ENCODE measurements around the gene SH3GL3. TPM values are rescaled to one million over a fixed set of nuclear protein-coding genes. Genes with fewer than 3 reads are reported as not detected.

SH3GL3 gene
- total RNA-seq, 6 experiments from 2014 or later, result not detected

DNA sequence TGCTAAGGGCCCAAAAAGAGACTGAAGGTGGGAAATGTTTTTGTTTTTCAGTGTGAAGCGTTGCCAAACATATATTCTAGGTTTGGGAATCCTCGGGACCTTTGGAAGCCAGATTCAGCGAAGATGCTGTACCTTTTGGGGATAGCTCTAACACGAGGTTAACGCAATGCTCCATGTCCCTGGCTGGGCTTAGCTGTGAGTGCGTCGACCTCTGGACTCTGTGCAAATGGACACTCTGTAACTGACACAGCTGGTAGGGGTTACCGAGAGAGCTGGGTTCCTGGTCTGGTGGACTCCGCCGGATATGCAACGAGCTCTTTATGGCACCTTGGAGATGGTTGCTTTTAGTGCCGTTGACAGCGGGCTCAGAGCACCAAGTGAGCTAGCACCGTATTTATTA lies 724 bp upstream of the SH3GL3 start:
- Mint-ChIP-seq H3K4me3 (peak overlapping the region; percentile 89), H3K27me3 (ENCODE audit: insufficient read depth) (peaks cover 10% of the 10 kb centered on the region), H3K4me1 (ENCODE audit: low read depth) (peaks cover 12% of the 10 kb centered on the region), H3K27ac (no peak overlapping the region), H3K36me3 (ENCODE audit: low read depth) (no peaks in the 10 kb centered on the region), H3K9me3 (no peaks in the 10 kb centered on the region)
- no peak for DNase-seq
- TF ChIP-seq, protein P1, sequence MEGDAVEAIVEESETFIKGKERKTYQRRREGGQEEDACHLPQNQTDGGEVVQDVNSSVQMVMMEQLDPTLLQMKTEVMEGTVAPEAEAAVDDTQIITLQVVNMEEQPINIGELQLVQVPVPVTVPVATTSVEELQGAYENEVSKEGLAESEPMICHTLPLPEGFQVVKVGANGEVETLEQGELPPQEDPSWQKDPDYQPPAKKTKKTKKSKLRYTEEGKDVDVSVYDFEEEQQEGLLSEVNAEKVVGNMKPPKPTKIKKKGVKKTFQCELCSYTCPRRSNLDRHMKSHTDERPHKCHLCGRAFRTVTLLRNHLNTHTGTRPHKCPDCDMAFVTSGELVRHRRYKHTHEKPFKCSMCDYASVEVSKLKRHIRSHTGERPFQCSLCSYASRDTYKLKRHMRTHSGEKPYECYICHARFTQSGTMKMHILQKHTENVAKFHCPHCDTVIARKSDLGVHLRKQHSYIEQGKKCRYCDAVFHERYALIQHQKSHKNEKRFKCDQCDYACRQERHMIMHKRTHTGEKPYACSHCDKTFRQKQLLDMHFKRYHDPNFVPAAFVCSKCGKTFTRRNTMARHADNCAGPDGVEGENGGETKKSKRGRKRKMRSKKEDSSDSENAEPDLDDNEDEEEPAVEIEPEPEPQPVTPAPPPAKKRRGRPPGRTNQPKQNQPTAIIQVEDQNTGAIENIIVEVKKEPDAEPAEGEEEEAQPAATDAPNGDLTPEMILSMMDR (IDR thresholded peaks at IDR 0.05), result no peak

DNA sequence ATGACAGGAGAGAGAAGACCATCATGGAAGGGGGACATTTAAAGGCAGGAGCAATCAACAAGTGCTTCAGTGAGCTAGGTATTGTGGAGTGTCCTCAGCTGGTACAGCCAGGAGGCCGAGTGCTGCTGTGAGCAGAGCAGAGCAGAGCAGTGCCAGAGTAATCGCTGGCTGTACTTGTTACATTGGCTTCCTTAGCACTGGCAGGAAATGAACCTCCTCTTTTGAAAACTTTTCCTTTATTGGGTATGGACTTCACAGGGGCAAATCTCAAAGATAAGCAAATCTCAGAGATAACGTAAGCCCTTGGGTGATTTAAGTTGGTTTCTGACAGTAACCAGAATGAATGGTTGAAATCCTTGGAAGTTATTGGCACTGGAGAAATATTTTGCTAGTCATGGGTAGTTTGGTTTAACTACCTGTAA lies 2.1 kb downstream of the SH3GL3 start:
- Mint-ChIP-seq H3K27ac (no peak overlapping the region), H3K4me1 (ENCODE audit: low read depth) (peaks cover 12% of the 10 kb centered on the region), H3K27me3 (ENCODE audit: insufficient read depth) (peaks cover 10% of the 10 kb centered on the region), H3K9me3 (no peaks in the 10 kb centered on the region), H3K4me3 (no peak overlapping the region), H3K36me3 (ENCODE audit: low read depth) (no peaks in the 10 kb centered on the region)
- TF ChIP-seq, protein P1 (IDR thresholded peaks at IDR 0.05), result no peak
- DNase-seq, result no peak

DNA sequence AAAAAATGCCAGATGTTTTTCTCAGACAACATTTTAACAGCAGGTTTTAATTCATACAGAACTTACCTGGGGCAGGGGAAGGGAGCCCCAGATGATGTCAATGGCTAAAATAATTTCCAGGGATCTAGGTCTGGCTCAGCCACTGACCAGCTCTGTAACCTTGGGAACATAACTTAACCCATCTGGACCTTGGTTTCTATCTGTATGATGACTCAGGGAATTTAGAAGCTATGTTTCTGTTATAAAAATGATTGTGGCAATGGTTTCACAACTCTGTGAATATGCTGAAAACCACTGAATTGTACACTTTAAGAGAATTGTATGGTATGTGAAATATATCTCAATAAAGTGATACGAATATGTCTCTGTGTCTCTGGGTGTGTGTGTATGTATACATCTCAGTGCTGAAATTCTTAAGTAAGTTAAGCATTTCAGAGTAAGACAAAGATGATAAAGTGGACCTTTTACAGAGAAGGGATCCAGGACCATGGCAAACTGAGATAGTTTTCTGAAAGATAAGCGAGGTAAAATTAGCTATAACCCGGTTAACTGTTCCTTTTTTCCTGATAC lies 2.9 kb downstream of the SH3GL3 start:
- H3K4me1 Mint-ChIP-seq (ENCODE audit: low read depth), result peaks cover 12% of the 10 kb centered on the region
- DNase-seq, result peak; percentile 7
- no peak overlapping the region for H3K4me3 Mint-ChIP-seq
- no peaks in the 10 kb centered on the region for H3K36me3 Mint-ChIP-seq (ENCODE audit: low read depth)
- no peaks in the 10 kb centered on the region for H3K9me3 Mint-ChIP-seq
- no peak overlapping the region for H3K27ac Mint-ChIP-seq
- TF ChIP-seq, protein P1 (IDR thresholded peaks at IDR 0.05), result no peak
- peaks cover 10% of the 10 kb centered on the region for H3K27me3 Mint-ChIP-seq (ENCODE audit: insufficient read depth)

DNA sequence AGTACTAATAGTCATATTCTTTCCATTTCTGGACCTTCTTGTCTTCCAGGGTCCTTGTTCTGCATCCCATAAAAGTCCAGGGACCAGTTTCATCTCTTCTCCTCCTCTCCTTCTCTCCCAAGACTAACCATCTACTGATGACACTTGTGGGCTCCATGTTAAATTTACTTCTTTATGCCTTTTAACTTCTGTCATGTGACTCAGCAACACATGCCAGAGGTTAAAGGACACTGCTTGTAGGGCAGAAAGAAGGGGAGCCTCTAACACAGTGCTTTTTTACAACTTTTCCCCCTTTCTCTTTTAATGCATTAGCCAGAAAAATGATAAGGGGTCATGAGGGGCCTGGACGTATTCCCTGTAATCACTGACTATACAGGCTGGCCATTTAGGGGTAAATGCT lies 10.0 kb downstream of the SH3GL3 start:
- Mint-ChIP-seq H3K4me3 (no peak overlapping the region), H3K36me3 (ENCODE audit: low read depth) (no peaks in the 10 kb centered on the region), H3K4me1 (ENCODE audit: low read depth) (no peaks in the 10 kb centered on the region), H3K27me3 (ENCODE audit: insufficient read depth) (no peaks in the 10 kb centered on the region; the same call in none of the 2 replicates), H3K27ac (no peak overlapping the region), H3K9me3 (no peaks in the 10 kb centered on the region)
- DNase-seq, result no peak
- TF ChIP-seq, protein P1 (IDR thresholded peaks at IDR 0.05), result no peak

DNA sequence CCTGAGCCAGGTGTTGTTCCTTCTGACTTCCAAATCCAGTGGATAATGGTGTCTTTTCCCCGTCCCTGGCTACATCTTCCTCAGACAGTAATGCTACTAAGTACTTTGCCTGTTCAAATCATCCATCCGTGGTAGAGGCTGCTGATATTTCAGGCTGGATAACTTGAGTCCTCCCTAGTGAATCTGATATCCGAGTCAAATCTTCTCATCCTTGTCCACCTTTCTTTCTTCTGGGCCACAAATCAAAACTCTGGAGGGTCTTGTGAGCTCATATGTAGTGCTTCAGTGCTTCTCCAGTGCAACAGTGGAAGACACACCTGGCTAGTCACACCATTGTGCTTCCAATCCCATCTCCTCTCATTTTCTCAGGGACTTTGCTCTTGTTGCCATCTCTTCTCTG lies 11.2 kb downstream of the SH3GL3 start:
- Mint-ChIP-seq H3K9me3 (no peaks in the 10 kb centered on the region), H3K27me3 (ENCODE audit: insufficient read depth) (no peaks in the 10 kb centered on the region; the same call in none of the 2 replicates), H3K4me3 (no peak overlapping the region), H3K4me1 (ENCODE audit: low read depth) (no peaks in the 10 kb centered on the region), H3K27ac (no peak overlapping the region), H3K36me3 (ENCODE audit: low read depth) (no peaks in the 10 kb centered on the region)
- TF ChIP-seq, protein P1 (IDR thresholded peaks at IDR 0.05), result no peak
- DNase-seq, result no peak

Data from HFFc6 (cell line).